ENCODE data around the gene LRSAM1.

LRSAM1 gene

GRCh38 chr9:127537792-127538191 is 86.5 kb downstream of the LRSAM1 start:
- DNase-seq (no peak), ATAC-seq (replicated peaks) (no peak)
- H3K4me1 Mint-ChIP-seq (ENCODE audit: low read depth in 2 of 2) = peaks cover 5 to 7% of the 10 kb centered on the region in 2 donors
- H3K36me3 Mint-ChIP-seq (ENCODE audit: insufficient read depth) = no peaks in the 10 kb centered on the region
- no peak overlapping the region for H3K4me3 Mint-ChIP-seq
- H3K9me3 Mint-ChIP-seq = no peaks in the 10 kb centered on the region
- H3K27ac Mint-ChIP-seq = no peak overlapping the region
- H3K27me3 Mint-ChIP-seq = no peaks in the 10 kb centered on the region

DNA sequence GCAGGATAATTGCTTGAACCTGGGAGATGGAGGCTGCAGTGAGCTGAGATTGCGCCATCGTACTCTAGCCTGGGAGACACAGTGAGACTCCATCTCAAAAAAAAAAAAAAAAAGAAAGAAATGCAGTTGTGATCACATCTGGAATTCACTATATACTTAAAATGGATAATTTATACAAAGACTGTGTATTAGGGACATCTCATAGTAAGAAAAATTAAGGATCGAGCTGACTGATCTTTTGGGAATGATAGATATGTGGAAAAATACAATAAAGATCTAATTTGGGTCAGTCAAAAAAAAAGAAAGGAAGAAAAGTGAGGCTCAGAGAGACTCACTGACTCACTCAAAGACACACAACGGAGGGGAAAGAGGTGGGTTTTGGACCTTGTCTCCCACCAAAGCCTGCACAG is 87.5 kb downstream of the LRSAM1 start:
- H3K36me3 Mint-ChIP-seq (ENCODE audit: insufficient read depth) = no peaks in the 10 kb centered on the region
- H3K4me3 Mint-ChIP-seq = no peak overlapping the region
- H3K27ac Mint-ChIP-seq = peak overlapping the region; percentile 52 to 81
- ATAC-seq (replicated peaks) (no peak), DNase-seq (no peak)
- peaks cover 5 to 8% of the 10 kb centered on the region in 2 donors for H3K4me1 Mint-ChIP-seq (ENCODE audit: low read depth in 2 of 2)
- H3K9me3 Mint-ChIP-seq = no peaks in the 10 kb centered on the region
- no peaks in the 10 kb centered on the region for H3K27me3 Mint-ChIP-seq

GRCh38 chr9:127539259-127539981 is 88.1 kb downstream of the LRSAM1 start:
- Mint-ChIP-seq H3K27me3 (no peaks in the 10 kb centered on the region), H3K27ac (peak overlapping the region; percentile 52 to 81), H3K4me3 (no peak overlapping the region), H3K36me3 (ENCODE audit: insufficient read depth) (no peaks in the 10 kb centered on the region), H3K9me3 (no peaks in the 10 kb centered on the region), H3K4me1 (ENCODE audit: low read depth in 2 of 2) (peaks cover 5 to 8% of the 10 kb centered on the region in 2 donors)
- no peak for DNase-seq
- no peak for ATAC-seq (replicated peaks)

DNA sequence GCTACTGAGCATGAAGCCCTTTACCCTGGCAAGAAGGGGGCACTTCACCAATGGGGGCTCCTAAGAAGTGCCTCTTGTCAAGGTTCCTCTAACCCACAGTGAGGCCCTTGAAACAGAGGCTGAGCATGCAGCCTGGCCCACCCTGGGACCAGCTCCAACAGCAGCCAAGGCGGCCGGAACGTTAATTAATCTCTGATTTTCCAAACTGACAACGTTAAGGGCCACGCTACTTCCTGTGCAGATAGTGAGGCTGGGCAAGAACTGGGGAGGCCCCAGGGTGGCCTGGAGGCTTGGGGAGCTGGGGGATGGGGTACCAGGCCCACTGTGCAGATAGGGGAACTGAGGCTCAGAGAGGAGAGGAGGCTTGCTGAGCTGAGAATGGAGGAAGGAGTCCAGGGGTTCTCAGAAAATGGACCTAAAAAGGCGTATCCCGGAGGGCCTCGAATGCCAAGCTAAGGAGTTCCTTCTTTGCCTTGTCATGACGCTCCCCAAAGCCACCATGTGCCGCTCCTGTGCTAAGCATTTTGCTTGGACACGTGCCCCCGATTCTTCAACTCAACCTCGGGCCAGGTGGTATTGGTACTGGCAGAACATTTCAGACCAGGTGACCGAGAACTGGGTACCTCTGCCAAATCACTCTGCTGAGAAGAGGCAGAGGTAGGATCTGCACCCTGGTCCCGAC is 88.8 kb downstream of the LRSAM1 start:
- no peaks in the 10 kb centered on the region for H3K27me3 Mint-ChIP-seq
- no peak overlapping the region for H3K4me3 Mint-ChIP-seq
- DNase-seq (no peak), ATAC-seq (replicated peaks) (no peak)
- H3K36me3 Mint-ChIP-seq (ENCODE audit: insufficient read depth) = no peaks in the 10 kb centered on the region
- no peaks in the 10 kb centered on the region for H3K9me3 Mint-ChIP-seq
- H3K4me1 Mint-ChIP-seq (ENCODE audit: low read depth in 2 of 2) = peaks cover 5 to 8% of the 10 kb centered on the region in 2 donors
- peak overlapping the region in 1 of 2 donors; percentile 81 for H3K27ac Mint-ChIP-seq

DNA sequence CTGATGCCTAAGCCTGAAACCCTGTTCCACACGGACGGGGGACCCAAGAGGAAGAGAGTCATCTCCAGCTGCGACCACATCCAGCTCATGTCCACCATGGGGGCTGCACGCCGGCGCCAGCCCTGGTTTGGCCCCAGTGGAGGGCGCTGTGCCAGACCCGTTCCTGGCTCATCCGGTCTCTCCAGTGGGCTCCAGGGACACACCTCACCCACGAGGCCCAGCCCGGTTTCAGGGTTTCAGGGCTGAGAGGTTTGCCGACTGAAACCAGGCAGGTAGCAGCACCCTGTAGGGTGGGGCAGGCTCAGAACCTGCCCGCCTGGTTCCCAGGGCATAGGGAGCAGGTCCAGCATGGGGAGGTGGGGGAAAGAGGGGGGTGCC is 89.3 kb downstream of the LRSAM1 start:
- no peak for DNase-seq
- Mint-ChIP-seq H3K27ac (no peak overlapping the region), H3K36me3 (ENCODE audit: insufficient read depth) (no peaks in the 10 kb centered on the region), H3K9me3 (no peaks in the 10 kb centered on the region), H3K4me3 (no peak overlapping the region), H3K4me1 (ENCODE audit: low read depth in 2 of 2) (peaks cover 5 to 8% of the 10 kb centered on the region in 2 donors), H3K27me3 (no peaks in the 10 kb centered on the region)
- ATAC-seq (replicated peaks) = no peak

GRCh38 chr9:127541176-127541575 is 89.9 kb downstream of the LRSAM1 start:
- Mint-ChIP-seq H3K4me1 (ENCODE audit: low read depth in 2 of 2) (peaks cover 7 to 10% of the 10 kb centered on the region in 2 donors), H3K27me3 (no peaks in the 10 kb centered on the region), H3K27ac (peak overlapping the region in 1 of 2 donors; percentile 77), H3K4me3 (no peak overlapping the region), H3K9me3 (no peaks in the 10 kb centered on the region), H3K36me3 (ENCODE audit: insufficient read depth) (no peaks in the 10 kb centered on the region)
- ATAC-seq (replicated peaks) (no peak), DNase-seq (no peak)

DNA sequence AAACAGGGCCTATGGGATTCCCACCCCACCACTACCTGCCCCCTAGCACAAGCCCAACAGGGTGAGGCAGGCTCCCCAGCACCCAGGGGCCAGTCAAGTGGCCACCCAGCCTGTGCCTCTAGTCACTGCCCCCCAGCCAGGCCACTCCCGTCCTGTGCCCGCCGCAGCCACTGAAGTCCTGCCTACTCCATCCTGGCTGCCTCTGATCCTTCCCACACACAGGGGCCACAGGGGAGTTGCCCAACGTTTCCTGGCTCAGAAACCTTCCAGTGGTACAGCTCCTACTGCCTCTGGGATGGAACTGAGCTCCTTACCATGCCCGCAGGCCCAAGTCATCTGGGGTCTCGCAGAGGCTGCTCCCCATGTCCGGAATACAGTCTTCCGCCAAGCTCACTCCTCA is 90.6 kb downstream of the LRSAM1 start:
- Mint-ChIP-seq H3K36me3 (ENCODE audit: insufficient read depth) (no peaks in the 10 kb centered on the region), H3K4me3 (no peak overlapping the region), H3K27ac (peak overlapping the region in 1 of 2 donors; percentile 77), H3K9me3 (no peaks in the 10 kb centered on the region), H3K4me1 (ENCODE audit: low read depth in 2 of 2) (peaks cover 12 to 14% of the 10 kb centered on the region in 2 donors), H3K27me3 (no peaks in the 10 kb centered on the region)
- no peak for DNase-seq
- ATAC-seq (replicated peaks) = no peak

DNA sequence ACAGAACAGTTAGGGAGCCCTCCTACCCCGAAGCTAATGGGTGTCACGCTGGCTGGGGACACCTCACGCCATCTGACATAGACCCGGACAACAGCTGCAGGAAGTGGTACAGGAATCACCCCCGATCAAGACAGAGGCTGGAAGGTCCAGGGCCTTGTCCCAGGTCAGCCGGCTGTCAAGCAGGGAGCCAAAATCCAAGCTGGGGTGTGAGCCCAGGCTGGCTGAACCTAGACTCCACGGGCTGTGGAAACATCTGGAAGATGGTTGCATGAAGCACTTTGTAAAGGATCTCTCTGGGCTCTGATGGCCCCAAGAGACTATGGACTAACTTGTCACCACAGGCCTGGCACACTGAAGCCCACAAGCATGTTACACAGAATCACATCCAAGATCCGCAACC is 91.9 kb downstream of the LRSAM1 start:
- Mint-ChIP-seq H3K9me3 (no peaks in the 10 kb centered on the region), H3K36me3 (ENCODE audit: insufficient read depth) (no peaks in the 10 kb centered on the region), H3K27ac (peak overlapping the region in 1 of 2 donors; percentile 13)

DNA sequence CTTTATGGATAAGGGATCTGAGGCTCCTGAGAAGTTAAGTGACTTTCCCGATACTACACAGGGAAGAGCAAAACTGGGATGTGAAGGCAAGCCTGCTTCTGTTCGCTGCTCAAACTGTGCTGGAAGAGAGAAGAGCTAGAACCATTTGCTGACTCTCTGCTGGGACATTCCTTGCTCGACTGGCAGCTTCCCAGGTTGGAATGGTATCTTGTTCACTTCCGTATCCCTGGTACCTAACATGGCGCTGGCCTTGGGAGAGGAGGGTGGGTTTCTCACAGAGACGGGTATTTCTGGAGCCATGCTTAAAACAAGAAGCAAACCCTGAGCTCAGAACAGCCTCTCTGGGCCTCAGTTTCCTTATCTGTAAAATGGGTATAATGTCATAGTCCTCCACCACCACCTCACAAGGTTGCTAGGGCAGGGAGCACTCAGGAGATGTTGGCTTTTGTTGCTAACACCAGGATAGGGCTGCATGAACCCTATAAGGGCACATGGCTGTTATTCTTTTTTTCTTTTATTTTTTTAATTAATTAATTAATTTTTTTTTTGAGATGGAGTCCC is 92.7 kb downstream of the LRSAM1 start:
- H3K27ac Mint-ChIP-seq = no peak overlapping the region
- H3K4me3 Mint-ChIP-seq = no peak overlapping the region
- H3K27me3 Mint-ChIP-seq = no peaks in the 10 kb centered on the region
- peaks cover 13 to 18% of the 10 kb centered on the region in 2 donors for H3K4me1 Mint-ChIP-seq (ENCODE audit: low read depth in 2 of 2)
- ATAC-seq (replicated peaks) (no peak), DNase-seq (no peak)
- H3K9me3 Mint-ChIP-seq = no peaks in the 10 kb centered on the region
- no peaks in the 10 kb centered on the region for H3K36me3 Mint-ChIP-seq (ENCODE audit: insufficient read depth)

More for the DNA sequence above, 91.9 kb downstream of the LRSAM1 start:
- H3K4me3 Mint-ChIP-seq = no peak overlapping the region
- H3K4me1 Mint-ChIP-seq (ENCODE audit: low read depth in 2 of 2) = peaks cover 12 to 18% of the 10 kb centered on the region in 2 donors
- H3K27me3 Mint-ChIP-seq = no peaks in the 10 kb centered on the region
- ATAC-seq (replicated peaks) = no peak
- no peak for DNase-seq

GRCh38 chr9:127545196-127546124 is 94.2 kb downstream of the LRSAM1 start:
- Mint-ChIP-seq H3K36me3 (ENCODE audit: insufficient read depth) (no peaks in the 10 kb centered on the region), H3K4me3 (no peak overlapping the region), H3K27ac (peak overlapping the region in 1 of 2 donors; percentile 90), H3K9me3 (no peaks in the 10 kb centered on the region), H3K27me3 (no peaks in the 10 kb centered on the region), H3K4me1 (ENCODE audit: low read depth in 2 of 2) (peaks cover 17 to 20% of the 10 kb centered on the region in 2 donors)
- ATAC-seq (replicated peaks) = no peak
- no peak for DNase-seq

GRCh38 chr9:127546125-127546832 is 95.0 kb downstream of the LRSAM1 start:
- no peak overlapping the region for H3K4me3 Mint-ChIP-seq

DNA sequence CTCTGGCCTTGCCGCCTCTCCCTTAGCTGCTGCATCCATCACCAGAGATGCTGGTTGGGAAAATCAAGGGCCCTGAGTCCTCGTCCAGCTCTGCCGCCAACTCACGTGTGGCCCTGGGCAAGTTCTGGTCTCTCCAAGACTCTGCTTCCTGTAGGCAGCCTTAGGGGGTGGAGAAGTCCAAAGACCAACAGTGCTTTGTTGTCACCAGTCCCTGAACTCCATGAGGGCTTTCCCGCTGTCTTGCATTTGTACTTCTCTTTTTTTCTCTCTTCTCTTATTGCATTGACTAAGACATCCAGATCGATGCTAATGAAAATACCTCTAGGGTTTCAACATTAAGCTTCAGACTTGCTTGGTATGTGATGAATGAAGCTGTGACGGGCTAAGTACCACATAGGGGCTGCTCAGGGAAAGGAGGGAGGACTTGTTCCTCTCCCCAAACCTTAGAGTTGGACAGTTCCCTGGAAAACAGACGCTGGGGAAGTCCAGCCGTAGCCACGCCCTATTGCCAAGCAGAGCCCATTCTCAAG is 97.1 kb downstream of the LRSAM1 start:
- Mint-ChIP-seq H3K4me1 (ENCODE audit: low read depth in 2 of 2) (peaks cover 12 to 22% of the 10 kb centered on the region in 2 donors), H3K4me3 (no peak overlapping the region), H3K27ac (peak overlapping the region in 1 of 2 donors; percentile 2), H3K36me3 (ENCODE audit: insufficient read depth) (no peaks in the 10 kb centered on the region), H3K9me3 (no peaks in the 10 kb centered on the region), H3K27me3 (no peaks in the 10 kb centered on the region)
- DNase-seq (no peak), ATAC-seq (replicated peaks) (no peak)

More at GRCh38 chr9:127546125-127546832, 95.0 kb downstream of the LRSAM1 start:
- ATAC-seq (replicated peaks) (no peak), DNase-seq (no peak)
- H3K27ac Mint-ChIP-seq = peak overlapping the region; percentile 77 to 90
- H3K36me3 Mint-ChIP-seq (ENCODE audit: insufficient read depth) = no peaks in the 10 kb centered on the region
- no peaks in the 10 kb centered on the region for H3K27me3 Mint-ChIP-seq
- H3K9me3 Mint-ChIP-seq = no peaks in the 10 kb centered on the region
- H3K4me1 Mint-ChIP-seq (ENCODE audit: low read depth in 2 of 2) = peaks cover 17 to 20% of the 10 kb centered on the region in 2 donors

Measured in effector memory CD8-positive, alpha-beta T cell (primary cell).